ENCODE results near the gene RUFY1.

DNA sequence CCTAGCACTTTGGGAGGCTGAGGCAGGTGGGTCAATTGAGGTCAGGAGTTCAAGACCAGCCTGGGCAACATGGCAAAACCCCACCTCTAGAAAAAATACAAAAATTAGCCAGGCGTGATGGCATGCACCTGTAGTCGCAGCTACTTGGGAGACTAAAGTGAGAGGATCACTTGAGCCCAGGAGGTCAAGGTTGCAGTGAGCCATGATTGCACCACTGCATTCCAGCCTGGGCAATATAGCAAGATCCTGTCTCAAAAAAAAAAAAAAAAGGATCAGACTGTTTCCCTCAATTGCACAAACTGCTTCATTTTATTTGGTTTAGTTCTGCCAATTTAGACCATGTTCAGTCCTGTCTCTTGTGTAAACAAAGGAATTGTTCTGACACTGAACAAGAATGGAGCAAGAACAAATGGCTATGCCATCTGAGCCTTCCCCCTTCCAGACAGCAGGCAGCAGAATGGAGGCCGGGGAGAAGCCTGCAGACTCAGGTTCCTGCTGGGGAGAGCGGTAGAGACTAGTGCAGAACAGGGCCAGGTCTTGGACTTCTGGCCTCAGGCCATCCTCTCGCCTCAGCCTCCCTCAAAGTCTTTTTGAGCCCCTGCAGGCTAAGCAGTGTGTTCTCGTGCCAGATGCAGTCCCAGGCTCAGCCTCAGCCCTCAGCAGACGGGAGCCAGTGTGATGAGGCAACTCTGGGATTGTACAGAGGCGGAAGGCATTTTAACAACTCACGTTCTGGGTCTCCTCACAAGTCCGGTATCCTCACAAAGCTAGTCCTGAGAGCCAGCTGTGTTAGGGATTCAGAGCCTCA lies 54.9 kb downstream of the RUFY1 start:
- TF ChIP-seq, protein P1, sequence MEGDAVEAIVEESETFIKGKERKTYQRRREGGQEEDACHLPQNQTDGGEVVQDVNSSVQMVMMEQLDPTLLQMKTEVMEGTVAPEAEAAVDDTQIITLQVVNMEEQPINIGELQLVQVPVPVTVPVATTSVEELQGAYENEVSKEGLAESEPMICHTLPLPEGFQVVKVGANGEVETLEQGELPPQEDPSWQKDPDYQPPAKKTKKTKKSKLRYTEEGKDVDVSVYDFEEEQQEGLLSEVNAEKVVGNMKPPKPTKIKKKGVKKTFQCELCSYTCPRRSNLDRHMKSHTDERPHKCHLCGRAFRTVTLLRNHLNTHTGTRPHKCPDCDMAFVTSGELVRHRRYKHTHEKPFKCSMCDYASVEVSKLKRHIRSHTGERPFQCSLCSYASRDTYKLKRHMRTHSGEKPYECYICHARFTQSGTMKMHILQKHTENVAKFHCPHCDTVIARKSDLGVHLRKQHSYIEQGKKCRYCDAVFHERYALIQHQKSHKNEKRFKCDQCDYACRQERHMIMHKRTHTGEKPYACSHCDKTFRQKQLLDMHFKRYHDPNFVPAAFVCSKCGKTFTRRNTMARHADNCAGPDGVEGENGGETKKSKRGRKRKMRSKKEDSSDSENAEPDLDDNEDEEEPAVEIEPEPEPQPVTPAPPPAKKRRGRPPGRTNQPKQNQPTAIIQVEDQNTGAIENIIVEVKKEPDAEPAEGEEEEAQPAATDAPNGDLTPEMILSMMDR (conservative IDR thresholded peaks at IDR 0.05): no peak
- no peak for TF ChIP-seq EZH2 (IDR thresholded peaks at IDR 0.05; ENCODE audit: low read depth)

Data from PC-9 (cell line).